ENCODE measurements around the gene EAF1.
A peak's percentile ranks its signal among the peaks of the same experiment; 100 is the strongest.
"Not testable (repeated sequence)": the region's sequence is repeated elsewhere in the genome, so short reads cannot be mapped to it uniquely, and the experiment has no call there.

EAF1 gene

GRCh38 chr3:15405448-15406050 lies 21.8 kb upstream of the EAF1 start:
- TF ChIP-seq CTCF (IDR thresholded peaks at IDR 0.05; ENCODE audit: low read depth, low read length): peak; percentile 57
- no peaks in the 10 kb centered on the region for H3K9me3 ChIP-seq
- H3K4me1 ChIP-seq: no peaks in the 10 kb centered on the region
- DNase-seq: no peak
- H3K36me3 ChIP-seq: no peaks in the 10 kb centered on the region
- no peaks in the 10 kb centered on the region for H3K27me3 ChIP-seq
- no peak overlapping the region for H3K4me3 ChIP-seq (ENCODE audit: low read depth, low read length)

GRCh38 chr3:15409239-15409638 lies 18.2 kb upstream of the EAF1 start:
- no peaks in the 10 kb centered on the region for H3K27me3 ChIP-seq
- no peak overlapping the region for H3K4me3 ChIP-seq (ENCODE audit: low read depth, low read length)
- H3K36me3 ChIP-seq: no peaks in the 10 kb centered on the region
- no peaks in the 10 kb centered on the region for H3K9me3 ChIP-seq
- DNase-seq: no peak
- no peaks in the 10 kb centered on the region for H3K4me1 ChIP-seq
- no peak for TF ChIP-seq CTCF (IDR thresholded peaks at IDR 0.05; ENCODE audit: low read depth, low read length)

- no peaks in the 10 kb centered on the region for H3K9me3 ChIP-seq
- no peaks in the 10 kb centered on the region for H3K4me1 ChIP-seq
- no peaks in the 10 kb centered on the region for H3K27me3 ChIP-seq
- no peak overlapping the region for H3K4me3 ChIP-seq (ENCODE audit: low read depth, low read length)
- DNase-seq: no peak
- TF ChIP-seq CTCF (IDR thresholded peaks at IDR 0.05; ENCODE audit: low read depth, low read length): no peak
- H3K36me3 ChIP-seq: no peaks in the 10 kb centered on the region; the same call in 1 of the 2 replicates
These were observed 17.6 kb upstream of the EAF1 start for GRCh38 chr3:15409774-15410173.

- DNase-seq; H3K27me3 ChIP-seq; H3K4me1 ChIP-seq; H3K36me3 ChIP-seq; H3K9me3 ChIP-seq; H3K4me3 ChIP-seq (ENCODE audit: low read depth, low read length): not testable (repeated sequence)
These were observed 16.4 kb upstream of the EAF1 start for GRCh38 chr3:15410966-15411365.

- H3K27me3 ChIP-seq: no peaks in the 10 kb centered on the region
- H3K36me3 ChIP-seq: no peaks in the 10 kb centered on the region
- TF ChIP-seq CTCF (IDR thresholded peaks at IDR 0.05; ENCODE audit: low read depth, low read length): no peak
- H3K4me1 ChIP-seq: no peaks in the 10 kb centered on the region
- no peaks in the 10 kb centered on the region for H3K9me3 ChIP-seq
- DNase-seq: no peak
- H3K4me3 ChIP-seq (ENCODE audit: low read depth, low read length): no peak overlapping the region
These were observed 6.5 kb upstream of the EAF1 start for GRCh38 chr3:15420871-15421270.

- no peak for TF ChIP-seq CTCF (IDR thresholded peaks at IDR 0.05; ENCODE audit: low read depth, low read length)
- H3K4me1 ChIP-seq: no peaks in the 10 kb centered on the region
- no peak for DNase-seq
- no peaks in the 10 kb centered on the region for H3K27me3 ChIP-seq
- H3K36me3 ChIP-seq: no peaks in the 10 kb centered on the region
- H3K4me3 ChIP-seq (ENCODE audit: low read depth, low read length): peak overlapping the region; percentile 87
- H3K9me3 ChIP-seq: no peaks in the 10 kb centered on the region
These were observed 749 bp upstream of the EAF1 start for GRCh38 chr3:15426579-15427118.

Data from BE2C (cell line).